Middle frontal gyrus (tissue), 1 donor: ENCODE data around the gene PSMC3.

Source experiments
- DNase-seq: peaks from one replicate; pipeline ENCODE4 v3.0.0-alpha.2; 2015; ENCODE audit warnings: low spot score; ENCODE audit errors: extremely low spot score

The PSMC3 gene

GRCh38 chr11:47413908-47414684 lies 12.1 kb downstream of the PSMC3 start:
- no peak for DNase-seq

DNA sequence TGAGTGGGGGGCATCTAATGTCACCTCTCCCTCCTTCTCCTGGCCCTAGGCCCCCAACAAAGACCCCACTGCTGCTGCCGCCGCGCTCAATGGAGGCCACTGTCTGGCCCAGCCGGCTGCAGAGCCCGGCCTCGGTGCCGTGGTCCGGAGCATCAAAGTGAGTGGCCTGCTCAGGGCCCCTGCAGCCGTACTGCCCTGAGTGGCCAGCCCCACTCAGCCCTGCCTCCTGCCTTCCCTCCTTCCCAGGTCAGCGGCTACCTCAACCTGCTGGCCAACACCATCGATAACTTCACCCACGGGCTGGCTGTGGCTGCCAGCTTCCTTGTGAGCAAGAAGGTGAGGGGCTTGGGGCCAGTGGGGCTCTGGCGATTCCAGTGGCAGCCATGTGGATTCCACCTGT lies 12.9 kb downstream of the PSMC3 start:
- DNase-seq = no peak

- no peak for DNase-seq
Measured at GRCh38 chr11:47411884-47412746, 14.1 kb downstream of the PSMC3 start.

DNA sequence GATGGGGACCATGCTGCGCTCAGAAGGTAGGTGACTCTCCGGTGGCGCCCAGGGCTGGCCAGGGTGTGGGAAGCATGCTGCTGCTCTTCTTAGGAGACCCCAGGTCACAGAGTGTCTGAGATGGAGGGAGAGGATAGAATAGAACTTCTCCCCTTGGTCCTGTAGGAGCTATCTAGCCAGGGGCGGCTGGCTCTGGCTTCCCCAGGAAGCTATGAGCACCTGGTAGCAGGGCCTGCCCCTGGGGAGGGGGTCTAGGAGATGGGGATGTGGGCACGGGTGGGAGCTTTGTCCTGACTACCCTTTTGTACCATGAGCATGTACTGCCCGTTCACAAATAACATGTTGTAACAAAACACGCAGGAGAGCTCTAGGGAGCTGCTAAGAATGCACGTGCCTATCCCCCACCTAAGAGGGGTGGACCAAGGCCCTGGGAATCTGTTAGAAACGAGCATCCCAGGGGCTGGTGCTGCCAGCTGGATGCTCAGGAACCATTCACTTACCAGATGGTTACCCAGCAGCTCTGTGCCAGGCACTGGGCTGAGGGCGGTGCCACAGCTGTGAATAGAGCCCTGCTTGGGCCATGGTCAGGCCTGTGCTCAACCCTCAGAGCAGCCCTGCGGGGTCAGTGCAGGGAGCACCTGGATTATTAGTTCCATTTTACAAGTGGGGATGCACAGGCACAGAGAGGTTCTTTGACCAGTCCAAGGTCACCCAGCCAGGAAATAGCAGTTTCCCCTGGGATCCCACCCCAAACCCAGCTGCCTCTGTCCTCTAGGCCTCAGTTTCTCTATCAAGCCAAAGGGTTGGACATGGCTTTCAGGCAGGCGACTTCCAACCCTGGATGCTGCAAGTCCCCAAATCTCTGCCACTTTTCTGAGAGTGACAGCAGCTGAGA lies 15.6 kb downstream of the PSMC3 start:
- DNase-seq = no peak

- no peak for DNase-seq
Measured at GRCh38 chr11:47409440-47410369, 16.5 kb downstream of the PSMC3 start.

DNA sequence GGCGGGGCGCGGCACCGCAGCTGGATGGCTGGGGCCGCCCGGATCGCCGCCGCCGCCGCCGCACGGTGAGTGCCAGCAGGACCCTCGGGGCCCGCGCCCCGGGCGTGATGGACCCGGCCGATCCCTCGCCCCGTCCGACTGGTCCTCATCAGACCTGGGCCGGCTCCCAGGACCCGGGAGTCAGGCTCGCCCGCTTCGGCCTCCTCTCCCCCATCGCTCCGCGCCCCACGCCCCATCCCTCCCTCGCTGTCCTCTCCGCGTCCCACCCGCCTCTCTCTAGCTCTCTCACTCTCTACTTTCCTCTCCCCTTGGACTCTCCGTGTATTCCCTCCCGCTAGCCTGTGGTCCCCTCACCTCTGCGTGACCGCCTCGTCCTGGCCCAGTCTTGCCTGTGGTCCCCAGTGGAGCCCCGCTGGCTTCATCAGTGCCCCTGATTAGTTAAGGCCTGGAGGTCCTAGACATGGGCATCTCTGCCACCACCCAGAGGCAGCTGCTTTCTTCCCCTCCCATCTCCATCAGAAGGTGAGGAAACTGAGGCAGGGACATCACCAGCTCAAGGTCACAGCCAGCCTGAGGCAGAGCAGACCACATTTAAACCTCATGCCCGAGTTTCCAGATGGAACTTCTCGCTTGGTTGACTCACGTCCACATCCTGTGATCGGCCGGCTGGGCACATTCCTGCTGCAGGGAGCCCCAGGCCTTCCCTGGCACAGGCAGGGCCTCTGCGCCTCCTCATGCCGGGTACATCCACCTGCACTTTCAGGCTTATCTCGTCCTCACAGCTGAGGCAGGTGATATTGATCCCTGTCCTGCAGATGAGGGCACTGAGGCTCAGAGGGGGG lies 17.4 kb downstream of the PSMC3 start:
- DNase-seq = no peak

GRCh38 chr11:47407746-47408590 lies 18.3 kb downstream of the PSMC3 start, which contains the start of gene SLC39A13:
SLC39A13 (plus strand) TSS chr11:47408590; CDS start chr11:47410095, 1,505 bp downstream.
- DNase-seq = peak; percentile 94

- DNase-seq = no peak
Measured at GRCh38 chr11:47406896-47407745, 19.1 kb downstream of the PSMC3 start.

DNA sequence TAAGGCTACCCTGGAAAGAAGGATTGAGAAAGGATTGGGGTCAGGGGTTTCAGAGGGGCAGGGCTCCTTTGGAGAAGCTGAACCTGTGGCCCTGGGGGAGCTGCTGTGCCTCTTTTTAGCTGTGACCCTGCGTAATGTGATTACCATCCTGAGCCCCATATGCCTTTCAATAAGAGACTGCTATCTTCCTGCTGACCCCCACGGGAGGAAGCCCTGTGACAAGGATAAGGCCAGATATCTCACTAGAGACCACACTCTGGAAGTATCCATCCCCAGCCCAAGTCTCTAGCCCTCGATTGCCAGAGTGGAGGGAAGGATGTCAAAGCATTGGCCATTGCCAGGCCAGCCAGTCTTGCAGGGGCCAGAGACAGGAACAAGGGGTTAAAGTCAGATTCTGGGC lies 22.7 kb downstream of the PSMC3 start:
- no peak for DNase-seq

GRCh38 chr11:47403135-47403534 lies 23.1 kb downstream of the PSMC3 start:
- DNase-seq = no peak

GRCh38 chr11:47400768-47401279 lies 25.4 kb downstream of the PSMC3 start:
- DNase-seq = no peak

DNA sequence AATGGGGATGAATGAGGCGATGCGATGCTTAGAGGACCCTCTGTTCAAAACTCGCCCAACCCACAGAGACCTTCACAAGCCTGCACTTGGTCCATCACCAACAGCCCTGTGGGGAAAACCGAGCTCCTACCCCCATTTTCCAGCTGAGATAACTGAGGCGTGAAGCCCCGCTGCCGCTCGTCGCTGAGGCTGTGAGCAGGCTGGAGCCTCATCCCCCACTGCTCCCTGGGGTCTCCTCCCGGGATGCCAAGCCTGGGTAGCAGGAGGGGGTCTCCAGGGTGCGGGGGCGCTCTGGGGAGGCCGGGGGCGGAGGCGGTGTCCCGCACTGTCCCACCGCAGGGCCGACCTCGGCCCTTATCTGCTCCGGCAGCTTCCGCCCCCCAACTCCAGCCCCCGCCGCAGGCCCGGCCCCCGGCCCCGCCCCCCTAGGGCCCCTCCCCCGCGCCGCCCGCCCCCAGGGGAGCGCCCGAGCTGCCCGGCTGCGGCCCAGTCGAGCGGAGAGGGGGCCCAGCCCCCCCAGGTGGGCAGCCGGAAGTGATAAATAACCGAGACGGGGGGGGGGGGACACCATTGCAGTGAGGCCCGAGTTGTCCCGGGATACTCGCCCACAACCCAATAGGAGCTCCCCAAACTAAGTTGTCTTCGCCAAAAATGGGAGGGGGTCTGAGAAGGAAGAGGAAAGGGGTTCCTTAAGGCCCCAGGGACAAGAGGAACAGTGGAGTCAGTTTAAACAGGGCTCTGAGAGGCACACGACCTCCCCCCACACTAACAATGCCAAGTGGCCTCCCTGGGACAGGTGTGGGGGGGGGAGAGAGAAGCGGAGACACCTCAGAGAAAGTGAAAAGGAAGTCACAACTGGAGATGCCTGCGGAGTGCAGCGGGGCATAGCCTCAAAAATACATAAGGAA lies 26.1 kb downstream of the PSMC3 start:
- DNase-seq = no peak

- DNase-seq = no peak
Measured at GRCh38 chr11:47398551-47398950, 27.7 kb downstream of the PSMC3 start.

DNA sequence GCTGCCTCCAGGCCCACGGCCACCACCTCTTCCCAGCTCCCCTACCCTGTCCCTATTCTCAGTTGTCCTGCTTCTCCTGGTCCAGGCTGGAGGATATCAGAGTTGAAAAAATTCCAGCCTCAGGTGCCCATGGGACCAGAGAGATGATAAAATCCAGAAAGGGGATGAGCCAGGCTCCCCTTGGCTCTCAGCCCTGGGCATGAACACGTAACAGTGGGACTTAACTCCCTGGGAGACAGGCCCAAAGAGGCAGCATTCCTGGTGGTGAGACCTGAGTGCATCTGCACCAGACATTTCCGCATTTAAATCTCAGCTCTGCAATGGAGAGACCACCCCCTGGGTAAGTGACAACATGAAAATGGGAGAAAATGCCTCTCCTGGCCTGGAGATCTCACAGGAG lies 28.2 kb downstream of the PSMC3 start:
- no peak for DNase-seq

GRCh38 chr11:47396049-47396320 lies 30.3 kb downstream of the PSMC3 start:
- no peak for DNase-seq

DNA sequence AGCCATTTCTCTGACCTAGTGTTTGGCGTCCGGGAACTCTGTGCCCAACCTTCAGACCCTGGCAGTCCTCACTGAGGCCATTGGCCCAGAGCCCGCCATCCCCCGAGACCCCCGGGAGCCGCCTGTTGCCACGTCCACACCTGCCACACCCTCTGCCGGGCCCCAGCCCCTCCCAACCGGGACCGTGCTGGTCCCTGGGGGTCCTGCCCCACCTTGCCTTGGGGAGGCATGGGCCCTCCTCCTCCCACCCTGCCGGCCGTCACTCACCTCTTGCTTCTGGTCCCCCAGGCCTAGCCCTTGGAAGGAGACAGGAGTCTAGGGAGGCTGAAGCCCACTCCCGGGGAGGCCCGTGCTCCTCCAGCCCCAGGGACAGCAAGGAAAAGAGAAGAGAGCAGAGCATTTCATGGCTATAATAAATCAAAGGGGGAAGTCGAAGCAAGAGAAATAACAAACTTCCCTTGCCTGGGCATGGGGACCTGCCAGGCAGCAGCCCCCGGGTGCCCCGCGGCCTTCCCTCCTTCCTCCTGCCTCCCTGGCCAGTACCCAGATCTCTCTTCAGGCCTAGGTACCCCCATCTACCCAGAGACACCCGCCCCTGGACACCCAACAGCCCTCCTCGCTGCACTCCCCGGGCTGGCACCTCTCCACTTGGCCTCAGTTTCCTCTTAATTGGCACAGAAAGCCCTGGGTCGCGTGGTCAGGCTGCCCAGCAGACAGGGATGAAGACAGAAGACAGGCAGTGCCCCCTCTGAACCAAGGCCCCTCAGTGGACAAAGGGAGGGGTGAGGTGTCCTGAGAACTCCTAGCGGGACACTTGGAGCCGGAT lies 30.8 kb downstream of the PSMC3 start:
- DNase-seq = no peak
